GM23248 (cell line): ENCODE measurements around the gene URB1.

ENCODE experiments used
- EZH2 ChIP-seq: fragments of 200-600 bp; sonication (generic); IDR thresholded peaks from 2 replicates; pipeline ENCODE4 v1.6.1; 2018; ENCODE audit warnings: antibody characterized with exemption, mild to moderate bottlenecking; ENCODE audit not compliant: insufficient read depth, poor library complexity, severe bottlenecking
- EZH2phosphoT487 ChIP-seq: fragments of 200-600 bp; sonication (generic); IDR thresholded peaks from 2 replicates; pipeline ENCODE4 v1.6.1; 2018; ENCODE audit warnings: antibody characterized with exemption, moderate library complexity, mild to moderate bottlenecking, low read depth; ENCODE audit not compliant: insufficient read depth

GRCh38 chr21:32418146-32418545 lies 25.3 kb upstream of the URB1 start:
- TF ChIP-seq EZH2 (no peak), EZH2phosphoT487 (no peak)
